ENCODE data around the gene UCN2.

- TF ChIP-seq CTCF (IDR thresholded peaks at IDR 0.05; ENCODE audit: poor library complexity) (no peak), EZH2 (IDR thresholded peaks at IDR 0.05; ENCODE audit: borderline replicate concordance) (no peak)
Measured at GRCh38 chr3:48612309-48612708, 48.7 kb upstream of the UCN2 start.

Data from hepatocyte (in vitro differentiated cells).